HFFc6 (cell line): Measurements from ENCODE around the gene MKRN1. TPM values are rescaled to one million over a fixed set of nuclear protein-coding genes. Genes with fewer than 3 reads are reported as not detected.

Source experiments
- DNase-seq: peaks from one replicate; pipeline ENCODE4 v3.0.0-alpha.2; 2018
- H3K27ac Mint-ChIP-seq: 2 replicates; pipeline ENCODE4 v1.8.0; 2020; ENCODE audit warnings: mild to moderate bottlenecking, mixed read lengths
- H3K27me3 Mint-ChIP-seq: 2 replicates; pipeline ENCODE4 v1.8.0; 2021; ENCODE audit warnings: mild to moderate bottlenecking, moderate library complexity, mixed read lengths; ENCODE audit not compliant: insufficient read depth
- H3K36me3 Mint-ChIP-seq: 2 replicates; pipeline ENCODE4 v1.8.0; 2021; ENCODE audit warnings: low read depth, mixed read lengths
- H3K4me1 Mint-ChIP-seq: 2 replicates; pipeline ENCODE4 v1.8.0; 2020; ENCODE audit warnings: low read depth, mixed read lengths
- H3K4me3 Mint-ChIP-seq: 2 replicates; pipeline ENCODE4 v1.8.0; 2020; ENCODE audit warnings: mild to moderate bottlenecking, moderate library complexity, mixed read lengths
- H3K9me3 Mint-ChIP-seq: 2 replicates; pipeline ENCODE4 v1.8.0; 2020; ENCODE audit warnings: mild to moderate bottlenecking, mixed read lengths
- total RNA-seq, 6 experiments: library from RNA; stranded (reverse); fragmentation: NEBNext Ultra II Directional; extraction: Animal tissue kit (Norgen Biotek cat#: 25700); gene quantifications; 2 replicates in 1 of 6; 3 replicates in 5 of 6; pipeline ENCODE4 v1.2.3, GENCODE V29; 2021
- TF ChIP-seq, protein P1 (sequence below): fragments of 200-600 bp; sonication (generic); IDR thresholded peaks from 2 replicates; pipeline ENCODE4 v1.5.0; 2021; ENCODE audit warnings: antibody characterized with exemption, mild to moderate bottlenecking

MKRN1 gene
- total RNA-seq, 6 experiments from 2014 or later, result 62.8 to 67.5 (median 64.3) TPM

DNA sequence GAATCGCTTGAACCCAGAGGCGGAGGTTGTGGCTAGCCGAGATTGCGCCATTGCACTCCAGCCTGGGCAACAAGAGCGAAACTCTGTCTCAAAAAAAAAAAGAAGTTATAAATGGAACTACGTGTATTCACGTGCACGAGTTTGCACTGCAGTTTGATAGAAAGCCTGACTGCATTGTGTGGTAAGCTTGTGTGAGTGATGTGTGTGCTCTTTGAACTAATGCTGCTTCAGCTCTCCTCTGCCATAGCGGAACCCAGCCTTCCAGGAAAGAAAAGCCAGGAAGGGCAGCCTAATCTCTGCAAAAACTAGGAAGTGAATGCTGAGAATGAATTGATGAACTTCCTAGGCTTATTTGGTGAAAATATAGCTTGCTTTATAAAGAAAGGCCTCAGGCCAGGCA is 15.6 kb upstream of the MKRN1 start:
- no peak overlapping the region for H3K4me3 Mint-ChIP-seq
- H3K36me3 Mint-ChIP-seq, result no peaks in the 10 kb centered on the region
- TF ChIP-seq, protein P1, sequence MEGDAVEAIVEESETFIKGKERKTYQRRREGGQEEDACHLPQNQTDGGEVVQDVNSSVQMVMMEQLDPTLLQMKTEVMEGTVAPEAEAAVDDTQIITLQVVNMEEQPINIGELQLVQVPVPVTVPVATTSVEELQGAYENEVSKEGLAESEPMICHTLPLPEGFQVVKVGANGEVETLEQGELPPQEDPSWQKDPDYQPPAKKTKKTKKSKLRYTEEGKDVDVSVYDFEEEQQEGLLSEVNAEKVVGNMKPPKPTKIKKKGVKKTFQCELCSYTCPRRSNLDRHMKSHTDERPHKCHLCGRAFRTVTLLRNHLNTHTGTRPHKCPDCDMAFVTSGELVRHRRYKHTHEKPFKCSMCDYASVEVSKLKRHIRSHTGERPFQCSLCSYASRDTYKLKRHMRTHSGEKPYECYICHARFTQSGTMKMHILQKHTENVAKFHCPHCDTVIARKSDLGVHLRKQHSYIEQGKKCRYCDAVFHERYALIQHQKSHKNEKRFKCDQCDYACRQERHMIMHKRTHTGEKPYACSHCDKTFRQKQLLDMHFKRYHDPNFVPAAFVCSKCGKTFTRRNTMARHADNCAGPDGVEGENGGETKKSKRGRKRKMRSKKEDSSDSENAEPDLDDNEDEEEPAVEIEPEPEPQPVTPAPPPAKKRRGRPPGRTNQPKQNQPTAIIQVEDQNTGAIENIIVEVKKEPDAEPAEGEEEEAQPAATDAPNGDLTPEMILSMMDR, result no peak
- DNase-seq, result no peak
- no peaks in the 10 kb centered on the region for H3K4me1 Mint-ChIP-seq
- peaks cover 5% of the 10 kb centered on the region for H3K27me3 Mint-ChIP-seq
- no peak overlapping the region for H3K27ac Mint-ChIP-seq
- H3K9me3 Mint-ChIP-seq, result no peaks in the 10 kb centered on the region

DNA sequence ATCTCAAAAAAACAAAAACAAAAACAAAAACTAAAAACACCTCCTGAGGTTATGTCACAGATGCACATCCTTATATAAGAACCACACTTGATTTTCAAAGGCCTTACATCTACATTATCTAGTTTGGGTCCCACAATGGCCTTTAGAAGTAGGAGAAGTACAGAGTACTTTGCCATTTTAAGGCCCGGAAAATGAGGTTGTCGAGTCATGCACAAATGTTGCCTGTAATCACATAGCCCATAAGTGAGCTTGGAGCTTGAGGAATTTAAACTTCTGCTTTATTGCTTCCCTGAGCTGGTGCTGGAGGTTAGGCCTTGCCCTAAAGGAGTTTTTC is 9.7 kb upstream of the MKRN1 start:
- TF ChIP-seq, protein P1, result no peak
- no peak for DNase-seq
- Mint-ChIP-seq H3K27me3 (peaks cover 9% of the 10 kb centered on the region), H3K4me1 (peaks cover 4% of the 10 kb centered on the region; the same call in 1 of the 2 replicates), H3K36me3 (no peaks in the 10 kb centered on the region), H3K9me3 (no peaks in the 10 kb centered on the region), H3K4me3 (no peak overlapping the region), H3K27ac (no peak overlapping the region)

DNA sequence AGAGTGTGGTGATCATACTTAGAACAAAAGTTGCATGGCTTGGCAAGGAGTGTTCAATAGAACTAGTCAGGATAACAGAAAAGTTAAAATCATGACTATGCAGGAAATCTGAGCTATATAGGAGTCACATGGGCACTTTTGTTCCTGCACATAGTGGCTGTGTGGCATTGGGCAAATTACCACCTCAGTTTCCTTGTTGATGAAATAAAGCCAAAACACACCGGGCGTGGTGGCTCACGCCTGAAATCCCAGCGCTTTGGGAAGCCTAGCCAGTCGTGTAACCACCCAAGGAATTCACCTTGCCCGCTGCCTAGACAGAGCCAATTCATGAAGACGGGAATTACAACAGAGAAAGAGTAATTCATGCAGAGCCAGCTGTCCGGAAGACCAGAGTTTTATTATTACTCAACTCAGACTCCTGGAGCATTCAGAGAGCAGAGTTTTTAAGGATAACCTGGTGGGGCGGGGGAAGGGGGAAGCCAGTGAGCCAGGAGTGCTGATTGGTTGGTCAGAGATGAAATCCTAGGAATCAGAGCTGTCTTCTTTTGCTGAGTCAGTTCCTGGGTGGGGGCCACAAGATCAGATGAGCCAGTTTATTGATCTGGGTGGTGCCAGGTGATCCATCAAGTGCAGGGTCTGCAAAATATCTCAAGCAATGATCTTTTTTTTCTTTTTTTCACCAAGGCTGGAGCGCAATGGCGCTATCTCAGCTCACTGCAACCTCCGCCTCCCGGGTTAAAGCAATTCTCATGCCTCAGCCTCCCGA is 6.4 kb upstream of the MKRN1 start:
- no peaks in the 10 kb centered on the region for H3K36me3 Mint-ChIP-seq
- H3K9me3 Mint-ChIP-seq, result no peaks in the 10 kb centered on the region
- TF ChIP-seq, protein P1, result no peak
- no peak for DNase-seq
- no peak overlapping the region for H3K27ac Mint-ChIP-seq
- peaks cover 4% of the 10 kb centered on the region for H3K27me3 Mint-ChIP-seq
- H3K4me3 Mint-ChIP-seq, result no peak overlapping the region
- peaks cover 4% of the 10 kb centered on the region; the same call in 1 of the 2 replicates for H3K4me1 Mint-ChIP-seq

DNA sequence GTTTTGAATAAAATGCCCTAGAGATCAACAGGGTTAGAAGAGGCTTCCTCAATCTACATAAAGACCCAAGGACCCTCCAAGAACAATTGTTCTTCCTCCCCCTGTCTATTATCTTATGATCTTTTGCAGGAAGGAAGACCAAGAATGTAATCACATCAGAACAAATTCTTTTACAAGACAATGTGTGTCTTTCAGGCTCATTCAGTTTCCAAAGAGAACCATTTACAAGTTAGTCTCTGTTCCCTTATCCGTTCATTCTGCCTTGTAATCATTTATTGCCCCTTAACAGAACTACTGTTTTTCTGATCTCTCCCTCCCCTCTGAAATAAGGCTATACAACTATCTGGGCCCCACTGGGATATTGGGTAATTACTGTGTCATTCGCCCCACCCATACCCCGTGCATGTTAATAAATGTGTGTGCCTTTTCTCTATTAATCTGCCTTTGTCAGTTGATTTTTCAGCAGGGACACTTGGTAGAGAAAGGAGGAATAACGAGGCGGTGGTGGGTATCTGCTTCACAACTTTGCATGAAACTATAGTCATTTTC is 5.7 kb upstream of the MKRN1 start:
- Mint-ChIP-seq H3K27me3 (peaks cover 4% of the 10 kb centered on the region), H3K36me3 (no peaks in the 10 kb centered on the region), H3K4me1 (peaks cover 4% of the 10 kb centered on the region; the same call in 1 of the 2 replicates), H3K27ac (no peak overlapping the region), H3K9me3 (no peaks in the 10 kb centered on the region), H3K4me3 (no peak overlapping the region)
- TF ChIP-seq, protein P1, result no peak
- no peak for DNase-seq

DNA sequence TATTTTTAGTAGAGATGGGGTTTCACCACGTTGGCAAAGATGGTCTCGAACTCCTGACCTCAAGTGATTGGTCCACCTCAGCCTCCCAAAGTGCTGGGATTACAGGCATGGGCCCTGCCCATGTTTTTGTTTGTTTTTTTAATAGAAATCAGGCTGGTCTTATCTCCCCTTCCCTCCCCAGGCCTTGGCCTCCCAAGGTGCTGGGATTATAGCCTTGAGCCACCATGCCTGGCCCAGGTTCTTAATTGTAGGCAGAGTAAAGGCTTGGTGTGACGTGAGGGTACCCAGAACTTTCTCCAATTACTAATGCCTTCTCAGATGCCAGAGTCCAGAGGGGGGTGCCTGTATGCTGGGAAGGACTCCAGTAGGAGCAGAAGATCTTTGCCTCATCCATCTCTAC is 5.2 kb upstream of the MKRN1 start:
- Mint-ChIP-seq H3K27ac (no peak overlapping the region), H3K36me3 (no peaks in the 10 kb centered on the region), H3K4me3 (no peak overlapping the region), H3K4me1 (peaks cover 4% of the 10 kb centered on the region), H3K9me3 (no peaks in the 10 kb centered on the region), H3K27me3 (peaks cover 4% of the 10 kb centered on the region)
- DNase-seq, result no peak
- TF ChIP-seq, protein P1, result no peak
